ENCODE data around the gene PCTP.

The PCTP gene

DNA sequence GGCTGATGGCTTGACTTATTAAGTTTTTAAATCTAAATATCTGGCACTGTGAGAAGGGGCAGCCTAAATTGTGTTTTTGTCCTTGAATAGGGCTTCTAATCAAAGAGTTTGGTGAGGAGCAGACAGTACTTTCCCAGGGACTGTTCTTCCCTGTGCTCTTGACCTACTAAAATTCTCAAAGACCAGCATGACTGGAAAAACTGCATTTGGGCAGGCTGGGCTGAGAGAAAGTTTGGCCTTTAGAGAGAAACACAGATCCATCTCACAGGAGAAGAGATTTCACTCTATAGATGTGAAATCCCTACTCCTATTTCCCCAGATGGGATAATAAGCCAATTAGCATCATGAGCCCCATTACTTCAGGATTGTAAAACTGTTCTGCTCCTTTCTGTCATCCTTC lies 7.3 kb downstream of the PCTP start:
- CTCF ChIA-PET = interaction anchor here (1.0 to 1.3 kb wide), 2 partner anchors 10 to 156 kb away, joined by 3 read pairs; no protein-coding TSS in a partner anchor
- POLR2A ChIA-PET = no interaction called here
- TF ChIP-seq, protein P1, sequence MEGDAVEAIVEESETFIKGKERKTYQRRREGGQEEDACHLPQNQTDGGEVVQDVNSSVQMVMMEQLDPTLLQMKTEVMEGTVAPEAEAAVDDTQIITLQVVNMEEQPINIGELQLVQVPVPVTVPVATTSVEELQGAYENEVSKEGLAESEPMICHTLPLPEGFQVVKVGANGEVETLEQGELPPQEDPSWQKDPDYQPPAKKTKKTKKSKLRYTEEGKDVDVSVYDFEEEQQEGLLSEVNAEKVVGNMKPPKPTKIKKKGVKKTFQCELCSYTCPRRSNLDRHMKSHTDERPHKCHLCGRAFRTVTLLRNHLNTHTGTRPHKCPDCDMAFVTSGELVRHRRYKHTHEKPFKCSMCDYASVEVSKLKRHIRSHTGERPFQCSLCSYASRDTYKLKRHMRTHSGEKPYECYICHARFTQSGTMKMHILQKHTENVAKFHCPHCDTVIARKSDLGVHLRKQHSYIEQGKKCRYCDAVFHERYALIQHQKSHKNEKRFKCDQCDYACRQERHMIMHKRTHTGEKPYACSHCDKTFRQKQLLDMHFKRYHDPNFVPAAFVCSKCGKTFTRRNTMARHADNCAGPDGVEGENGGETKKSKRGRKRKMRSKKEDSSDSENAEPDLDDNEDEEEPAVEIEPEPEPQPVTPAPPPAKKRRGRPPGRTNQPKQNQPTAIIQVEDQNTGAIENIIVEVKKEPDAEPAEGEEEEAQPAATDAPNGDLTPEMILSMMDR (IDR thresholded peaks at IDR 0.05; ENCODE audit: control extremely low read depth, extremely low read depth, low read depth, missing control alignments) = no peak
- DNase-seq (ENCODE audit: extremely low spot score) = no peak

DNA sequence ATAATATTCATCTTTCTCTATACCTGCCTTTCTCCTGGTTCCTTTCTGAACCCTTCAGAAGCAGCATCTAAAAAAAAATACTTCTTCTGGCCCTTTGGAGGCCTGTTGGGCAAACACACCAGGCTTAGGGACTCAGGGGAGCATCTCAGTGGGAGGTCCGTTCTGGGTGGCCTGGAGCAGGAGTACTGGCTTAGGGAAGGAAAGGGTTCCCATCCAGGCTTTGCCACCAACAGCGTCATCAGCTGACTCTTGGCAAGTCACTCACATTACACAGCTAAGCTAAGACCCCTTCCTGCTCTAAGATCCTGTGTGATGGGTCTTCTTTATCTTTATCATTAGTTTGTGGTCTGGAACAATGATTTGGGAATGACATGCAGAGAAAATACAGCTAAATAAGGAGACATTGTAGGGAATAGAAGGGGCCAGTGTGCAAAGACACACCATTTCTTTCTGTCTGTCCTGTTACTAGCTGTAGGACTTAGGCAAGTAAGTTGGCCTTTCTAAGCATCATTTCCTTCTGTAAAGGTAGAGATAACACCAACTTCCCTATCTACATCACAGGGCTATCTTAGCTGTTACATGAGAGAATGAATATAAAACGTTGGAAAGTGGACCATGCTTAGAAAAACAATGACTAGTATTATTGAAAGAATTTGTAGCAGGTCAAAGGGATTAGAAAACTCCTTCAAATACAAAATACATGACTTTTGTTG lies 9.9 kb downstream of the PCTP start:
- ChIA-PET POLR2A (no interaction called here), CTCF (interaction anchor here (0.6 to 1.4 kb wide), 4 partner anchors 9 to 35 kb away, joined by 3 read pairs; partner anchors contain the start of gene PCTP)
- TF ChIP-seq, protein P1 (IDR thresholded peaks at IDR 0.05; ENCODE audit: control extremely low read depth, extremely low read depth, low read depth, missing control alignments) = no peak

DNA sequence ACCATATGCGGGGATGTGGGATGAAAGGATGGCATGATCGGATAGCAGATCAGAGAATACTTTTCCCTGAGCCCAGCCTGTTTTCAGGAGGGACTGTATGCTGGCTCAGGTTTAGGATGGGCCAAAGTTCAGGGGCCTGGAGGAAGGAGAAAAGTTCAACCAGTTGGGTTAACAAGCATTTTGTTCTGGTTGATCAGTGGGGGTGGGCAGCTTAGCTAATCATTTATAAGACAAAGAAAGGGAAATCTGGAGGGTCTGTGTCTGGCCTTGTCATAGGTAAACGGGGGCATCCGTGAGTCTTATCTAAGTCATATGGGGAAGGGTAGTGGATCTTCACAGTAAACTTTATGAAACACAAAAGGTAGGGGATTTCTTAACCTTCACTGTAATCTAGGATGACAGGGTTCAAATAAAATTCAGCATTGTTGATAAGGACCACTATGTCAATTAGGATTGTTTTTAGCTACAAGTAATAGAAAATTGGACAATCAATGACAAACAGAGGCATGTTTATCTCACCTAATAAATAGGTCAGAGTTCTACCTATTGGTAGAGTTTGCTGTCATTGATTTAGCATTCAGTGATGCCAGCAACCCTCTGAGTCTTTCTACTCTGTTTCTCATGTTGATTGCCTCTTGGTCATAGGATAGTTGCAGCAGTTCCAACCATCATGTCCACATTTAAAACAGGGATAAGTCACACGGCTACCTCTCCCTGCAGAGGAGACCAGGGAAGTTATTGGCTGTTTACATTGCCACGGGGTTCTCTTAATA lies 11.4 kb downstream of the PCTP start:
- CTCF ChIA-PET = interaction anchor here (0.8 to 1.3 kb wide), 4 partner anchors 9 to 248 kb away, joined by 3 to 4 read pairs (median 3); partner anchors contain the start of gene PCTP
- TF ChIP-seq, protein P1 (IDR thresholded peaks at IDR 0.05; ENCODE audit: control extremely low read depth, extremely low read depth, low read depth, missing control alignments) = no peak
- DNase-seq (ENCODE audit: extremely low spot score) = no peak
- POLR2A ChIA-PET = no interaction called here

More for the DNA sequence above, 9.9 kb downstream of the PCTP start:
- no peak for DNase-seq (ENCODE audit: extremely low spot score)

DNA sequence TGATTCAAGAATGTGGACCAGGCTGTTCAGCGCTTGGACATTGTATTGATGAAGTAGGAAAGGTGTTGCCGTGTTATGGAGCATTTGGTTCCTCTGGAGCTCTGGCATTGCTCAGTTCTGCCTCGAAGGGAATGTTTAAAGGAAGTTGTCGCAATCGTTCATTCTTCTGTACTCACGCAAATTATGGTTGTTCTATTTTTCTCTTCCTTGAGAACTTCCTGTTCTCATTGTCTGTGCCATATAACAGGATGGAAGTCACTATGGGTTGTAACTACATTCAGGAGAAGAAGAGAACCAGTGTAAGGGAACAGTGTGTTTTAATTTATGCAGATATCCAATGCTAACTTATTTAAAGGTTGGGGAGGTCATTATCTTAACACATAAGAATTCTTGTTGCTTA lies 13.0 kb downstream of the PCTP start:
- TF ChIP-seq, protein P1 (IDR thresholded peaks at IDR 0.05; ENCODE audit: control extremely low read depth, extremely low read depth, low read depth, missing control alignments) = no peak
- POLR2A ChIA-PET = no interaction called here
- CTCF ChIA-PET = no interaction called here
- no peak for DNase-seq (ENCODE audit: extremely low spot score)

DNA sequence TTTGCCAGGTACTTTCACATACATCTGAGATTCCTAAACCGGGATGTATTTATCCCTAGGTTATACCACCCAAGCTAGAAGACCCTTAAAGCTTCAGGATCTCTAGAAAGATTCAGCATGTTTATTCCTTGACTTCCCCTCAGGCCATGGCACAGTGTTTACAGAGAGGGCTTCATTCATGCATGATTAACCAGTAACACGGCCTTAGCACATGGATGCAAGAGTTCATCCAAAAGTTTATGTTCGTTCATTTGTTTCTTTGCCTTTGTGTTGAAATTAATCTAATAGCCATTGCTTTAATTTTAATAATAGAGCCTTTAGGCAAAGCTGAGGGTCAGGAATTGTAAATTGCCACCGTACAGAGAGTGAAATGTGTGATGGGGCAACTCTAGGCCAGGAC lies 13.8 kb downstream of the PCTP start:
- DNase-seq (ENCODE audit: extremely low spot score) = no peak
- TF ChIP-seq, protein P1 (IDR thresholded peaks at IDR 0.05; ENCODE audit: control extremely low read depth, extremely low read depth, low read depth, missing control alignments) = no peak
- ChIA-PET CTCF (no interaction called here), POLR2A (no interaction called here)

DNA sequence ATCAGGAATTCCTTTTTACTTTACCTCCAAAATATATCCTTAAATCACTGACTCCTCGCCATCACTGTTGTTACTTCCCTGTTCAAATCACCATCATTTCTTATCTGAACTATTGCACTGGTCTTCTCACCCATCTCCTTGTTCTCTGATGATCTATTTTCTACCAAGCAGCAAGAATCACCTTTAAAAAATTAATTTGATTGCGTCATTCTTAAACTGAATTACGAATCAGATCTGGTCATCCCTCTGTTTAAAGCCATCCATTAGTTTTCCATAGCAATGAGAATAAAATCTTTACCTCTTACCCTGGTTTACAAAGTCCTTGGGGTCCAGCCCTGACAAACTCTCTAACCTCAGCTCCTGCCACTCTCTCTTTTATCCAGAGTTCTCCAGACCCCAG lies 14.6 kb downstream of the PCTP start:
- TF ChIP-seq, protein P1 (IDR thresholded peaks at IDR 0.05; ENCODE audit: control extremely low read depth, extremely low read depth, low read depth, missing control alignments) = no peak
- POLR2A ChIA-PET = no interaction called here
- DNase-seq (ENCODE audit: extremely low spot score) = no peak
- CTCF ChIA-PET = interaction anchor here (1.0 kb wide), 1 partner anchor 164 kb away, joined by 3 read pairs; no protein-coding TSS in a partner anchor

Measured in GM10248 (cell line).